ENCODE data around the gene ASTN2.

DNA sequence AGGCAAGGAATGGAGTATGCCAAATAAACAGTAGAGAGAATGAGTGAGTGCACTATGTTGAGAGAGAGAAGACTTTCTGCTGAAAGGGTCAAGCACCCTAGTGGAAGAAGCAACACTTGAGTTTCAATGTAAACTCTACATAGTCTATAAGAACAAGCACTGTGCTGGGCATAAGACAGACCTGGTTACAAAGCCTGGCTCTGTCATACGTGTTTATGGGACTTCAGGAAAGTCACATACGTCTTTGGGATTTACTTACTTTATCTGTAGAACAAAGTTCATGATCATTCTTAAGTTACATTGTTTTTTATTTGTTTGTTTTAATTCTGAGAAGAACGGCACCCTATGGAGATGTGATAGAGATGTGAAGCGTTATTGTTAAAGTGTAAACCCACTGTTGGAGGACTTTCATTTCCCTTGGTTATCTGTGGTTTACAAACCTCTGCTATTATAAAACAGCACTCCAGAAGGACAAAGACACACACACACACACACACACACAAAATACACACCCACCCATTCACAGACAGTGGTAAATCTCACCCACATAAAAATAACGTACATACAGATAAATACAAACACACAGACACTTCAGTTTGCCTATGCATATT, 798.4 kb downstream of the ASTN2 start:
- TF ChIP-seq POLR2AphosphoS5 (IDR thresholded peaks at IDR 0.05) (no peak), POLR2A (IDR thresholded peaks at IDR 0.05) (no peak)
